Activated naive CD8-positive, alpha-beta T cell treated with anti-CD3 and anti-CD28 coated beads for 36 hours (primary cell): ENCODE data around the gene RND2. TPM values are rescaled to one million over a fixed set of nuclear protein-coding genes. Genes with fewer than 3 reads are reported as not detected.
"Not testable (repeated sequence)": the region's sequence is repeated elsewhere in the genome, so short reads cannot be mapped to it uniquely, and the experiment has no call there.

Experiments
- DNase-seq: peaks from one replicate; pipeline ENCODE4 v3.0.0; 2021
- H3K27ac Mint-ChIP-seq: one replicate; pipeline ENCODE4 v1.8.0; 2022; ENCODE audit warnings: mild to moderate bottlenecking, moderate library complexity, mixed read lengths
- H3K27me3 Mint-ChIP-seq: one replicate; pipeline ENCODE4 v1.8.0; 2022; ENCODE audit warnings: mild to moderate bottlenecking, mixed read lengths
- H3K36me3 Mint-ChIP-seq: one replicate; pipeline ENCODE4 v1.8.0; 2021; ENCODE audit warnings: mild to moderate bottlenecking, mixed read lengths
- H3K4me1 Mint-ChIP-seq: one replicate; pipeline ENCODE4 v1.8.0; 2021; ENCODE audit warnings: mixed read lengths
- H3K4me3 Mint-ChIP-seq: one replicate; pipeline ENCODE4 v1.8.0; 2022; ENCODE audit warnings: mild to moderate bottlenecking, moderate library complexity, mixed read lengths
- H3K9me3 Mint-ChIP-seq: one replicate; pipeline ENCODE4 v1.8.0; 2022; ENCODE audit warnings: mixed read lengths
- total RNA-seq, 2 experiments: library from RNA; stranded (reverse); gene quantifications; one replicate each; pipeline ENCODE4 v1.2.3, GENCODE V29; 2021

Gene RND2
- total RNA-seq, 2 experiments from 2014 or later: not detected

GRCh38 chr17:43030137-43030767, 5.2 kb downstream of the RND2 start:
- peaks cover 3% of the 10 kb centered on the region for H3K4me1 Mint-ChIP-seq
- no peak overlapping the region for H3K4me3 Mint-ChIP-seq
- H3K27me3 Mint-ChIP-seq: peaks cover 3% of the 10 kb centered on the region
- H3K9me3 Mint-ChIP-seq: no peaks in the 10 kb centered on the region
- no peak for DNase-seq
- no peaks in the 10 kb centered on the region for H3K36me3 Mint-ChIP-seq
- H3K27ac Mint-ChIP-seq: no peak overlapping the region

GRCh38 chr17:43031666-43032065, 6.6 kb downstream of the RND2 start:
- no peaks in the 10 kb centered on the region for H3K27me3 Mint-ChIP-seq
- H3K4me1 Mint-ChIP-seq: no peaks in the 10 kb centered on the region
- no peaks in the 10 kb centered on the region for H3K9me3 Mint-ChIP-seq
- no peaks in the 10 kb centered on the region for H3K36me3 Mint-ChIP-seq
- H3K27ac Mint-ChIP-seq: no peak overlapping the region
- H3K4me3 Mint-ChIP-seq: no peak overlapping the region
- no peak for DNase-seq

- no peaks in the 10 kb centered on the region for H3K36me3 Mint-ChIP-seq
- DNase-seq: no peak
- no peaks in the 10 kb centered on the region for H3K9me3 Mint-ChIP-seq
- no peaks in the 10 kb centered on the region for H3K27me3 Mint-ChIP-seq
- H3K4me3 Mint-ChIP-seq: no peak overlapping the region
- no peak overlapping the region for H3K27ac Mint-ChIP-seq
- H3K4me1 Mint-ChIP-seq: no peaks in the 10 kb centered on the region
Measured at GRCh38 chr17:43033948-43034881, 9.2 kb downstream of the RND2 start.

GRCh38 chr17:43034894-43035293, 9.9 kb downstream of the RND2 start:
- H3K4me1 Mint-ChIP-seq: no peaks in the 10 kb centered on the region
- no peaks in the 10 kb centered on the region for H3K36me3 Mint-ChIP-seq
- DNase-seq: no peak
- no peak overlapping the region for H3K4me3 Mint-ChIP-seq
- H3K9me3 Mint-ChIP-seq: no peaks in the 10 kb centered on the region
- no peaks in the 10 kb centered on the region for H3K27me3 Mint-ChIP-seq
- H3K27ac Mint-ChIP-seq: no peak overlapping the region

- Mint-ChIP-seq H3K4me3 (no peak overlapping the region), H3K9me3 (no peaks in the 10 kb centered on the region), H3K36me3 (peaks cover 3% of the 10 kb centered on the region), H3K27me3 (no peaks in the 10 kb centered on the region), H3K4me1 (no peaks in the 10 kb centered on the region), H3K27ac (no peak overlapping the region)
- no peak for DNase-seq
Measured at GRCh38 chr17:43039646-43040045, 14.6 kb downstream of the RND2 start.

- Mint-ChIP-seq H3K27me3 (no peaks in the 10 kb centered on the region), H3K4me1 (no peaks in the 10 kb centered on the region), H3K27ac (no peak overlapping the region), H3K36me3 (peaks cover 5% of the 10 kb centered on the region), H3K9me3 (no peaks in the 10 kb centered on the region), H3K4me3 (no peak overlapping the region)
- no peak for DNase-seq
Measured at GRCh38 chr17:43040655-43041054, 15.6 kb downstream of the RND2 start.

GRCh38 chr17:43042025-43042628, 17.1 kb downstream of the RND2 start:
- Mint-ChIP-seq H3K27ac (no peak overlapping the region), H3K4me3 (no peak overlapping the region), H3K9me3 (no peaks in the 10 kb centered on the region), H3K36me3 (peaks cover 11% of the 10 kb centered on the region), H3K27me3 (no peaks in the 10 kb centered on the region), H3K4me1 (no peaks in the 10 kb centered on the region)
- DNase-seq: no peak

- peaks cover 18% of the 10 kb centered on the region for H3K36me3 Mint-ChIP-seq
- H3K4me3 Mint-ChIP-seq: no peak overlapping the region
- H3K4me1 Mint-ChIP-seq: no peaks in the 10 kb centered on the region
- H3K27me3 Mint-ChIP-seq: no peaks in the 10 kb centered on the region
- no peak for DNase-seq
- H3K27ac Mint-ChIP-seq: no peak overlapping the region
- no peaks in the 10 kb centered on the region for H3K9me3 Mint-ChIP-seq
Measured at GRCh38 chr17:43043307-43043706, 18.3 kb downstream of the RND2 start.

- H3K27ac Mint-ChIP-seq: no peak overlapping the region
- H3K27me3 Mint-ChIP-seq: no peaks in the 10 kb centered on the region
- peaks cover 23% of the 10 kb centered on the region for H3K36me3 Mint-ChIP-seq
- no peaks in the 10 kb centered on the region for H3K4me1 Mint-ChIP-seq
- no peak for DNase-seq
- no peaks in the 10 kb centered on the region for H3K9me3 Mint-ChIP-seq
- H3K4me3 Mint-ChIP-seq: no peak overlapping the region
Measured at GRCh38 chr17:43044024-43044423, 19.0 kb downstream of the RND2 start.

- Mint-ChIP-seq H3K27ac (no peak overlapping the region), H3K9me3 (no peaks in the 10 kb centered on the region), H3K4me3 (no peak overlapping the region), H3K36me3 (peaks cover 51% of the 10 kb centered on the region), H3K27me3 (no peaks in the 10 kb centered on the region), H3K4me1 (no peaks in the 10 kb centered on the region)
- no peak for DNase-seq
Measured at GRCh38 chr17:43051969-43052368, 26.9 kb downstream of the RND2 start.

GRCh38 chr17:43053008-43053407, 28.0 kb downstream of the RND2 start:
- not testable (repeated sequence) for H3K27me3 Mint-ChIP-seq, H3K4me3 Mint-ChIP-seq, H3K9me3 Mint-ChIP-seq, H3K4me1 Mint-ChIP-seq, H3K27ac Mint-ChIP-seq, DNase-seq
- peaks cover 47% of the 10 kb centered on the region for H3K36me3 Mint-ChIP-seq

- no peaks in the 10 kb centered on the region for H3K9me3 Mint-ChIP-seq
- H3K4me3 Mint-ChIP-seq: no peak overlapping the region
- H3K36me3 Mint-ChIP-seq: peaks cover 44% of the 10 kb centered on the region
- H3K27ac Mint-ChIP-seq: no peak overlapping the region
- H3K4me1 Mint-ChIP-seq: no peaks in the 10 kb centered on the region
- no peaks in the 10 kb centered on the region for H3K27me3 Mint-ChIP-seq
- DNase-seq: no peak
Measured at GRCh38 chr17:43056051-43056450, 31.0 kb downstream of the RND2 start.

GRCh38 chr17:43062984-43063638, 38.1 kb downstream of the RND2 start:
- no peak for DNase-seq
- H3K36me3 Mint-ChIP-seq: peaks cover 49% of the 10 kb centered on the region
- no peaks in the 10 kb centered on the region for H3K27me3 Mint-ChIP-seq
- no peaks in the 10 kb centered on the region for H3K9me3 Mint-ChIP-seq
- no peak overlapping the region for H3K4me3 Mint-ChIP-seq
- H3K4me1 Mint-ChIP-seq: no peaks in the 10 kb centered on the region
- H3K27ac Mint-ChIP-seq: no peak overlapping the region

GRCh38 chr17:43068570-43069367, 43.7 kb downstream of the RND2 start:
- Mint-ChIP-seq H3K27me3 (no peaks in the 10 kb centered on the region), H3K27ac (no peak overlapping the region), H3K9me3 (no peaks in the 10 kb centered on the region), H3K4me3 (no peak overlapping the region), H3K4me1 (no peaks in the 10 kb centered on the region), H3K36me3 (peaks cover 36% of the 10 kb centered on the region)
- no peak for DNase-seq
